Colonic mucosa (tissue), 4 donors: ENCODE measurements around the gene GOLGB1. TPM values are rescaled to one million over a fixed set of nuclear protein-coding genes. Genes with fewer than 3 reads are reported as not detected.

Experiments
- DNase-seq: peaks from one replicate; pipeline ENCODE4 v3.0.0-alpha.2; 2020
- H3K27ac ChIP-seq: fragments of 200-600 bp; one replicate; pipeline ENCODE4 v1.8.0; 2021
- H3K27me3 ChIP-seq: fragments of 200-600 bp; one replicate; pipeline ENCODE4 v1.8.0; 2021
- H3K36me3 ChIP-seq: fragments of 200-600 bp; one replicate; pipeline ENCODE4 v1.8.0; 2021
- H3K4me1 ChIP-seq: fragments of 200-600 bp; one replicate; pipeline ENCODE4 v1.8.0; 2021; ENCODE audit warnings: mild to moderate bottlenecking
- H3K4me3 ChIP-seq: fragments of 200-600 bp; one replicate; pipeline ENCODE4 v1.8.0; 2021
- H3K9ac ChIP-seq, 2 donors: one replicate each; pipeline ENCODE4 v1.7.0; 2013; ENCODE audit warnings: control low read depth in 2 of 2, low read depth in 2 of 2, low read length in 2 of 2
- H3K9me3 ChIP-seq: fragments of 200-600 bp; one replicate; pipeline ENCODE4 v1.8.0; 2021
- intact Hi-C: fragments of 100-400 bp; cut with DNase I; formaldehyde crosslinking; loops from one replicate; pipeline ENCODE4 v1.14.1; 2022
- total RNA-seq, 2 donors: library from RNA; stranded (reverse); fragmentation: NEBNext Ultra II Directional in 1 of 2; extraction: Animal tissue kit (Norgen Biotek cat#: 25700) in 1 of 2; gene quantifications; one replicate each; pipeline ENCODE4 v1.2.1, GENCODE V29; 2021
- TF ChIP-seq, protein P1 (sequence below): fragments of 200-600 bp; IDR thresholded peaks from one replicate; pipeline ENCODE4 v1.8.0; 2022; ENCODE audit warnings: antibody characterized with exemption, mild to moderate bottlenecking
- donor health status: healthy.
- donor health status: DM: no; HTN: no; CAD: no.
- donor health status: DM: no; HTN: no; CAD: no.

Gene GOLGB1
- total RNA-seq, 2 donors from 2014 or later, result 47.2 to 75.6 TPM

GRCh38 chr3:121681792-121682191 lies 67.7 kb downstream of the GOLGB1 start:
- Histone ChIP-seq H3K27me3 (no peaks in the 10 kb centered on the region), H3K36me3 (peaks cover 24% of the 10 kb centered on the region), H3K27ac (no peak overlapping the region), H3K4me3 (no peak overlapping the region), H3K9me3 (no peaks in the 10 kb centered on the region), H3K4me1 (no peaks in the 10 kb centered on the region), H3K9ac (no peak overlapping the region)
- TF ChIP-seq, protein P1, sequence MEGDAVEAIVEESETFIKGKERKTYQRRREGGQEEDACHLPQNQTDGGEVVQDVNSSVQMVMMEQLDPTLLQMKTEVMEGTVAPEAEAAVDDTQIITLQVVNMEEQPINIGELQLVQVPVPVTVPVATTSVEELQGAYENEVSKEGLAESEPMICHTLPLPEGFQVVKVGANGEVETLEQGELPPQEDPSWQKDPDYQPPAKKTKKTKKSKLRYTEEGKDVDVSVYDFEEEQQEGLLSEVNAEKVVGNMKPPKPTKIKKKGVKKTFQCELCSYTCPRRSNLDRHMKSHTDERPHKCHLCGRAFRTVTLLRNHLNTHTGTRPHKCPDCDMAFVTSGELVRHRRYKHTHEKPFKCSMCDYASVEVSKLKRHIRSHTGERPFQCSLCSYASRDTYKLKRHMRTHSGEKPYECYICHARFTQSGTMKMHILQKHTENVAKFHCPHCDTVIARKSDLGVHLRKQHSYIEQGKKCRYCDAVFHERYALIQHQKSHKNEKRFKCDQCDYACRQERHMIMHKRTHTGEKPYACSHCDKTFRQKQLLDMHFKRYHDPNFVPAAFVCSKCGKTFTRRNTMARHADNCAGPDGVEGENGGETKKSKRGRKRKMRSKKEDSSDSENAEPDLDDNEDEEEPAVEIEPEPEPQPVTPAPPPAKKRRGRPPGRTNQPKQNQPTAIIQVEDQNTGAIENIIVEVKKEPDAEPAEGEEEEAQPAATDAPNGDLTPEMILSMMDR, result no peak
- DNase-seq, result no peak
- intact Hi-C loops, result no loop called here

- Histone ChIP-seq H3K27me3 (no peaks in the 10 kb centered on the region), H3K9ac (no peak overlapping the region), H3K4me3 (no peak overlapping the region), H3K36me3 (peaks cover 35% of the 10 kb centered on the region), H3K27ac (no peak overlapping the region), H3K4me1 (no peaks in the 10 kb centered on the region), H3K9me3 (no peaks in the 10 kb centered on the region)
- intact Hi-C loops, result no loop called here
- no peak for DNase-seq
- TF ChIP-seq, protein P1, result no peak
Measured at GRCh38 chr3:121677141-121677540, 72.4 kb downstream of the GOLGB1 start.

GRCh38 chr3:121670676-121671075 lies 78.9 kb downstream of the GOLGB1 start:
- H3K27ac ChIP-seq, result no peak overlapping the region
- TF ChIP-seq, protein P1, result no peak
- no peak for DNase-seq
- no peaks in the 10 kb centered on the region for H3K4me1 ChIP-seq
- intact Hi-C loops, result no loop called here
- H3K27me3 ChIP-seq, result no peaks in the 10 kb centered on the region
- H3K9ac ChIP-seq, result no peak overlapping the region
- peaks cover 8% of the 10 kb centered on the region for H3K36me3 ChIP-seq
- no peaks in the 10 kb centered on the region for H3K9me3 ChIP-seq
- H3K4me3 ChIP-seq, result no peak overlapping the region

DNA sequence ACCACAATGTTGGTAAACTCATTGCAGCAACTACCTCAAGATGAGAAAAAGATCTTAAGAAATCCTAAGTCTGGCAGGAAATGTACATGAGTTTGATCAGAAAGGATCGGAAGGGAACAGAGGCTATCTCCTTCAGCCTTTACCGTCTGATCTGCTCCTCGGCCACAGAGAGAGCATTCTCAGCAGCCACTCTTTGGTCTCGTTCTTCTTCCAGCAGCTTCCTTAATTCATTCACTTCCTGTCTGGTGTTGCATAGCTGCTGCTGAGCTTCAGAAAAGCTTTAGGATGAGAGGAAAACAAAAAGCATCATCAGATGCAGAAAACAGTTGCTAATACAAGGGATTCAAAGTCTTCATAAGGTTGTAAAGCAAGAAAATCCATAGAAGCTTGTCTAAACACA lies 82.2 kb downstream of the GOLGB1 start:
- H3K9me3 ChIP-seq, result no peaks in the 10 kb centered on the region
- H3K4me1 ChIP-seq, result no peaks in the 10 kb centered on the region
- TF ChIP-seq, protein P1, result no peak
- DNase-seq, result no peak
- intact Hi-C loops, result no loop called here
- H3K36me3 ChIP-seq, result peaks cover 6% of the 10 kb centered on the region
- no peak overlapping the region for H3K9ac ChIP-seq
- no peaks in the 10 kb centered on the region for H3K27me3 ChIP-seq
- no peak overlapping the region for H3K27ac ChIP-seq
- no peak overlapping the region for H3K4me3 ChIP-seq

GRCh38 chr3:121665488-121665887 lies 84.1 kb downstream of the GOLGB1 start:
- H3K36me3 ChIP-seq, result peaks cover 6% of the 10 kb centered on the region
- TF ChIP-seq, protein P1, result no peak

More at GRCh38 chr3:121665488-121665887, 84.1 kb downstream of the GOLGB1 start:
- intact Hi-C loops, result no loop called here
- Histone ChIP-seq H3K9me3 (no peaks in the 10 kb centered on the region), H3K4me3 (no peak overlapping the region), H3K27ac (no peak overlapping the region), H3K4me1 (no peaks in the 10 kb centered on the region), H3K27me3 (no peaks in the 10 kb centered on the region), H3K9ac (no peak overlapping the region)
- no peak for DNase-seq
